ENCODE data around the gene SASH3.

The SASH3 gene

DNA sequence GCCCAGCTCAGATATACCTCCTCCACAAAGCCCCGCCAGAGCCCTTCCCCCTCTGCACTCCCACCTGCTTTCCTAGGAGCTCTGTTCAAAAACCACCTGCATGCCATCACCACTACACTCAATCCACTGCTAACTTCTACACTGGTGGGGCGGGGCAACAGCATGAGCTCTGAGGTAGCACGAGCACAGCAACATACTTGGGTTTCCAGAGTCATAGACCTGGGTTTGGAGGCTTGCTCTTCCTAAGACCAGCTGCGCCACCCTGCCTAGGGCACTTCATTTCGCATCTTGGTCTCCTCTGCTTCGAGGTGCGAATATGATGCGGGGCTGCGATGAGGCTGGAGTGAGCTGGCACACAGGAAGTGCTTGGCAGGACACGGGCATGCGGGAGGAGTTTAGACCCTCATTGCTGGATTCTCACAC, 3.6 kb downstream of the SASH3 start:
- H3K9ac ChIP-seq (ENCODE audit: low read length): no peak overlapping the region
- H2AFZ ChIP-seq (ENCODE audit: low read length): no peak overlapping the region
- no peaks in the 10 kb centered on the region for H3K27me3 ChIP-seq (replicated peaks; ENCODE audit: insufficient read depth, low read length)
- DNase-seq: no peak
- H3K4me2 ChIP-seq (ENCODE audit: low read depth, low read length): peak overlapping the region; percentile 91; the same call in 1 of the 2 replicates
- TF ChIP-seq EZH2 (optimal IDR thresholded peaks at IDR 0.05; ENCODE audit: low read depth, low read length) (no peak), CTCF (IDR thresholded peaks at IDR 0.05; ENCODE audit: low read length) (no peak), EZH2phosphoT487 (IDR thresholded peaks at IDR 0.05; ENCODE audit: low read length) (no peak)
- no peaks in the 10 kb centered on the region for H3K9me2 ChIP-seq (replicated peaks; ENCODE audit: insufficient read depth, low read length)
- peaks cover 62% of the 10 kb centered on the region for H3K4me1 ChIP-seq (ENCODE audit: low read length)
- peak overlapping the region; percentile 8; the same call in 1 of the 2 replicates for H3K27ac ChIP-seq (ENCODE audit: low read length)
- H3F3A ChIP-seq (ENCODE audit: insufficient read depth, low read length): peaks cover 36% of the 10 kb centered on the region
- peak overlapping the region; percentile 52; the same call in 1 of the 2 replicates for H3K4me3 ChIP-seq (ENCODE audit: low read length)
- H4K20me1 ChIP-seq (ENCODE audit: insufficient read depth, low read length): peaks cover 5% of the 10 kb centered on the region; the same call in 1 of the 2 replicates
- no peaks in the 10 kb centered on the region; the same call in 1 of the 2 replicates for H3K36me3 ChIP-seq (replicated peaks; ENCODE audit: insufficient read depth, low read length)
- H3K9me3 ChIP-seq (replicated peaks; ENCODE audit: insufficient read depth, low read length): no peaks in the 10 kb centered on the region
- peaks cover 91% of the 10 kb centered on the region for H3K79me2 ChIP-seq (ENCODE audit: low read length)

- Histone ChIP-seq H3K27me3 (replicated peaks; ENCODE audit: insufficient read depth, low read length) (no peaks in the 10 kb centered on the region), H3F3A (ENCODE audit: insufficient read depth, low read length) (peaks cover 35% of the 10 kb centered on the region), H3K9me3 (replicated peaks; ENCODE audit: insufficient read depth, low read length) (no peaks in the 10 kb centered on the region), H4K20me1 (ENCODE audit: insufficient read depth, low read length) (peaks cover 5% of the 10 kb centered on the region; the same call in 1 of the 2 replicates), H3K4me2 (ENCODE audit: low read depth, low read length) (peak overlapping the region; percentile 91; the same call in 1 of the 2 replicates), H3K9ac (ENCODE audit: low read length) (no peak overlapping the region), H2AFZ (ENCODE audit: low read length) (no peak overlapping the region), H3K36me3 (replicated peaks; ENCODE audit: insufficient read depth, low read length) (no peaks in the 10 kb centered on the region; the same call in 1 of the 2 replicates), H3K9me2 (replicated peaks; ENCODE audit: insufficient read depth, low read length) (no peaks in the 10 kb centered on the region), H3K79me2 (ENCODE audit: low read length) (peaks cover 86% of the 10 kb centered on the region), H3K4me1 (ENCODE audit: low read length) (peaks cover 52% of the 10 kb centered on the region), H3K4me3 (ENCODE audit: low read length) (no peak overlapping the region), H3K27ac (ENCODE audit: low read length) (no peak overlapping the region; the same call in 1 of the 2 replicates)
- no peak for DNase-seq
- TF ChIP-seq CTCF (IDR thresholded peaks at IDR 0.05; ENCODE audit: low read length): no peak
- no peak for TF ChIP-seq EZH2 (optimal IDR thresholded peaks at IDR 0.05; ENCODE audit: low read depth, low read length)
- no peak for TF ChIP-seq EZH2phosphoT487 (IDR thresholded peaks at IDR 0.05; ENCODE audit: low read length)
Measured at GRCh38 chrX:129784371-129784770, 4.6 kb downstream of the SASH3 start.

- DNase-seq: no peak
- H2AFZ ChIP-seq (ENCODE audit: low read length): no peak overlapping the region
- peaks cover 5% of the 10 kb centered on the region; the same call in 1 of the 2 replicates for H4K20me1 ChIP-seq (ENCODE audit: insufficient read depth, low read length)
- no peaks in the 10 kb centered on the region for H3K9me3 ChIP-seq (replicated peaks; ENCODE audit: insufficient read depth, low read length)
- peaks cover 76% of the 10 kb centered on the region for H3K79me2 ChIP-seq (ENCODE audit: low read length)
- H3K27me3 ChIP-seq (replicated peaks; ENCODE audit: insufficient read depth, low read length): no peaks in the 10 kb centered on the region
- peak overlapping the region; percentile 58 for H3K27ac ChIP-seq (ENCODE audit: low read length)
- no peak overlapping the region for H3K4me3 ChIP-seq (ENCODE audit: low read length)
- TF ChIP-seq EZH2phosphoT487 (IDR thresholded peaks at IDR 0.05; ENCODE audit: low read length): no peak
- TF ChIP-seq CTCF (IDR thresholded peaks at IDR 0.05; ENCODE audit: low read length): no peak
- TF ChIP-seq EZH2 (optimal IDR thresholded peaks at IDR 0.05; ENCODE audit: low read depth, low read length): no peak
- no peak overlapping the region for H3K9ac ChIP-seq (ENCODE audit: low read length)
- peaks cover 48% of the 10 kb centered on the region for H3K4me1 ChIP-seq (ENCODE audit: low read length)
- peaks cover 26% of the 10 kb centered on the region for H3F3A ChIP-seq (ENCODE audit: insufficient read depth, low read length)
- H3K9me2 ChIP-seq (replicated peaks; ENCODE audit: insufficient read depth, low read length): no peaks in the 10 kb centered on the region
- peaks cover 4% of the 10 kb centered on the region; the same call in 1 of the 2 replicates for H3K36me3 ChIP-seq (replicated peaks; ENCODE audit: insufficient read depth, low read length)
- H3K4me2 ChIP-seq (ENCODE audit: low read depth, low read length): peak overlapping the region; percentile 58; the same call in 1 of the 2 replicates
Measured at GRCh38 chrX:129785160-129785947, 5.6 kb downstream of the SASH3 start.
